ENCODE results near the gene NRXN3.

DNA sequence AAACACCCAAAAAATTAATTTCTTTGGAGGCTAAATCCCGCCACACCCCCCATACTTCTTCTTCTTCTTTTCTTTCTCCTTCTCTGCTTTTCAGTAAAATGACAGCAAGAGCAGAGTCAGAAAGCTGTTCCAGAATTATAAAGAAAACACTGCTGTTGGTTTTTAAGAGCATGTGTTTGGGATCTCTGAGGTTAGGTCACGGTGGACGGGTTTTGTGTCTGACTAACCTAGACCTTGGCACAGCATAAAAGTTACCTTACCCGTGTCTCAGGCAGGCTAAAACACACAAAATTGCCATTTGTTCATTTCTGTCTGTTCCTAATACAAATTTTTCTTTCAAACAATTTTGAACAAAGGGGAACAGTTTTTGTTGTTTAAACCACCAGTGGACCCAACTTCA is 540.8 kb downstream of the NRXN3 start:
- TF ChIP-seq POLR2AphosphoS5 (IDR thresholded peaks at IDR 0.05; ENCODE audit: low read depth) (no peak), EZH2 (IDR thresholded peaks at IDR 0.05; ENCODE audit: low read depth, unreplicated experiment) (no peak), NANOG (IDR thresholded peaks at IDR 0.05; ENCODE audit: borderline replicate concordance) (no peak), STAT1 (IDR thresholded peaks at IDR 0.05; ENCODE audit: unreplicated experiment) (no peak), CREB1 (CRISPR knock-in tag; IDR thresholded peaks at IDR 0.05; ENCODE audit: low read depth) (no peak), JUNB (IDR thresholded peaks at IDR 0.05; ENCODE audit: unreplicated experiment) (no peak), EZH2phosphoT487 (IDR thresholded peaks at IDR 0.05; ENCODE audit: unreplicated experiment) (no peak), ZNF331 (CRISPR knock-in tag; IDR thresholded peaks at IDR 0.05; ENCODE audit: low read depth) (no peak), ZNF114 (CRISPR knock-in tag; IDR thresholded peaks at IDR 0.05) (no peak)
- TF ChIP-seq, protein P1, sequence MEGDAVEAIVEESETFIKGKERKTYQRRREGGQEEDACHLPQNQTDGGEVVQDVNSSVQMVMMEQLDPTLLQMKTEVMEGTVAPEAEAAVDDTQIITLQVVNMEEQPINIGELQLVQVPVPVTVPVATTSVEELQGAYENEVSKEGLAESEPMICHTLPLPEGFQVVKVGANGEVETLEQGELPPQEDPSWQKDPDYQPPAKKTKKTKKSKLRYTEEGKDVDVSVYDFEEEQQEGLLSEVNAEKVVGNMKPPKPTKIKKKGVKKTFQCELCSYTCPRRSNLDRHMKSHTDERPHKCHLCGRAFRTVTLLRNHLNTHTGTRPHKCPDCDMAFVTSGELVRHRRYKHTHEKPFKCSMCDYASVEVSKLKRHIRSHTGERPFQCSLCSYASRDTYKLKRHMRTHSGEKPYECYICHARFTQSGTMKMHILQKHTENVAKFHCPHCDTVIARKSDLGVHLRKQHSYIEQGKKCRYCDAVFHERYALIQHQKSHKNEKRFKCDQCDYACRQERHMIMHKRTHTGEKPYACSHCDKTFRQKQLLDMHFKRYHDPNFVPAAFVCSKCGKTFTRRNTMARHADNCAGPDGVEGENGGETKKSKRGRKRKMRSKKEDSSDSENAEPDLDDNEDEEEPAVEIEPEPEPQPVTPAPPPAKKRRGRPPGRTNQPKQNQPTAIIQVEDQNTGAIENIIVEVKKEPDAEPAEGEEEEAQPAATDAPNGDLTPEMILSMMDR (conservative IDR thresholded peaks at IDR 0.05; ENCODE audit: low read depth in 2 of 2), result no peak
- TF ChIP-seq, protein P2, sequence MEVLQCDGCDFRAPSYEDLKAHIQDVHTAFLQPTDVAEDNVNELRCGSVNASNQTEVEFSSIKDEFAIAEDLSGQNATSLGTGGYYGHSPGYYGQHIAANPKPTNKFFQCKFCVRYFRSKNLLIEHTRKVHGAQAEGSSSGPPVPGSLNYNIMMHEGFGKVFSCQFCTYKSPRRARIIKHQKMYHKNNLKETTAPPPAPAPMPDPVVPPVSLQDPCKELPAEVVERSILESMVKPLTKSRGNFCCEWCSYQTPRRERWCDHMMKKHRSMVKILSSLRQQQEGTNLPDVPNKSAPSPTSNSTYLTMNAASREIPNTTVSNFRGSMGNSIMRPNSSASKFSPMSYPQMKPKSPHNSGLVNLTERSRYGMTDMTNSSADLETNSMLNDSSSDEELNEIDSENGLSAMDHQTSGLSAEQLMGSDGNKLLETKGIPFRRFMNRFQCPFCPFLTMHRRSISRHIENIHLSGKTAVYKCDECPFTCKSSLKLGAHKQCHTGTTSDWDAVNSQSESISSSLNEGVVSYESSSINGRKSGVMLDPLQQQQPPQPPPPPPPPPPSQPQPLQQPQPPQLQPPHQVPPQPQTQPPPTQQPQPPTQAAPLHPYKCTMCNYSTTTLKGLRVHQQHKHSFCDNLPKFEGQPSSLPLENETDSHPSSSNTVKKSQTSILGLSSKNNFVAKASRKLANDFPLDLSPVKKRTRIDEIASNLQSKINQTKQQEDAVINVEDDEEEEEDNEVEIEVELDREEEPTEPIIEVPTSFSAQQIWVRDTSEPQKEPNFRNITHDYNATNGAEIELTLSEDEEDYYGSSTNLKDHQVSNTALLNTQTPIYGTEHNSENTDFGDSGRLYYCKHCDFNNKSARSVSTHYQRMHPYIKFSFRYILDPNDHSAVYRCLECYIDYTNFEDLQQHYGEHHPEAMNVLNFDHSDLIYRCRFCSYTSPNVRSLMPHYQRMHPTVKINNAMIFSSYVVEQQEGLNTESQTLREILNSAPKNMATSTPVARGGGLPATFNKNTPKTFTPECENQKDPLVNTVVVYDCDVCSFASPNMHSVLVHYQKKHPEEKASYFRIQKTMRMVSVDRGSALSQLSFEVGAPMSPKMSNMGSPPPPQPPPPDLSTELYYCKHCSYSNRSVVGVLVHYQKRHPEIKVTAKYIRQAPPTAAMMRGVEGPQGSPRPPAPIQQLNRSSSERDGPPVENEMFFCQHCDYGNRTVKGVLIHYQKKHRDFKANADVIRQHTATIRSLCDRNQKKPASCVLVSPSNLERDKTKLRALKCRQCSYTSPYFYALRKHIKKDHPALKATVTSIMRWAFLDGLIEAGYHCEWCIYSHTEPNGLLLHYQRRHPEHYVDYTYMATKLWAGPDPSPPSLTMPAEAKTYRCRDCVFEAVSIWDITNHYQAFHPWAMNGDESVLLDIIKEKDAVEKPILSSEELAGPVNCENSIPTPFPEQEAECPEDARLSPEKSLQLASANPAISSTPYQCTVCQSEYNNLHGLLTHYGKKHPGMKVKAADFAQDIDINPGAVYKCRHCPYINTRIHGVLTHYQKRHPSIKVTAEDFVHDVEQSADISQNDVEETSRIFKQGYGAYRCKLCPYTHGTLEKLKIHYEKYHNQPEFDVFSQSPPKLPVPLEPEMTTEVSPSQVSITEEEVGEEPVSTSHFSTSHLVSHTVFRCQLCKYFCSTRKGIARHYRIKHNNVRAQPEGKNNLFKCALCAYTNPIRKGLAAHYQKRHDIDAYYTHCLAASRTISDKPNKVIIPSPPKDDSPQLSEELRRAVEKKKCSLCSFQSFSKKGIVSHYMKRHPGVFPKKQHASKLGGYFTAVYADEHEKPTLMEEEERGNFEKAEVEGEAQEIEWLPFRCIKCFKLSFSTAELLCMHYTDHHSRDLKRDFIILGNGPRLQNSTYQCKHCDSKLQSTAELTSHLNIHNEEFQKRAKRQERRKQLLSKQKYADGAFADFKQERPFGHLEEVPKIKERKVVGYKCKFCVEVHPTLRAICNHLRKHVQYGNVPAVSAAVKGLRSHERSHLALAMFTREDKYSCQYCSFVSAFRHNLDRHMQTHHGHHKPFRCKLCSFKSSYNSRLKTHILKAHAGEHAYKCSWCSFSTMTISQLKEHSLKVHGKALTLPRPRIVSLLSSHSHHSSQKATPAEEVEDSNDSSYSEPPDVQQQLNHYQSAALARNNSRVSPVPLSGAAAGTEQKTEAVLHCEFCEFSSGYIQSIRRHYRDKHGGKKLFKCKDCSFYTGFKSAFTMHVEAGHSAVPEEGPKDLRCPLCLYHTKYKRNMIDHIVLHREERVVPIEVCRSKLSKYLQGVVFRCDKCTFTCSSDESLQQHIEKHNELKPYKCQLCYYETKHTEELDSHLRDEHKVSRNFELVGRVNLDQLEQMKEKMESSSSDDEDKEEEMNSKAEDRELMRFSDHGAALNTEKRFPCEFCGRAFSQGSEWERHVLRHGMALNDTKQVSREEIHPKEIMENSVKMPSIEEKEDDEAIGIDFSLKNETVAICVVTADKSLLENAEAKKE (CRISPR knock-in tag; IDR thresholded peaks at IDR 0.05), result no peak
- TF ChIP-seq, protein P3, sequence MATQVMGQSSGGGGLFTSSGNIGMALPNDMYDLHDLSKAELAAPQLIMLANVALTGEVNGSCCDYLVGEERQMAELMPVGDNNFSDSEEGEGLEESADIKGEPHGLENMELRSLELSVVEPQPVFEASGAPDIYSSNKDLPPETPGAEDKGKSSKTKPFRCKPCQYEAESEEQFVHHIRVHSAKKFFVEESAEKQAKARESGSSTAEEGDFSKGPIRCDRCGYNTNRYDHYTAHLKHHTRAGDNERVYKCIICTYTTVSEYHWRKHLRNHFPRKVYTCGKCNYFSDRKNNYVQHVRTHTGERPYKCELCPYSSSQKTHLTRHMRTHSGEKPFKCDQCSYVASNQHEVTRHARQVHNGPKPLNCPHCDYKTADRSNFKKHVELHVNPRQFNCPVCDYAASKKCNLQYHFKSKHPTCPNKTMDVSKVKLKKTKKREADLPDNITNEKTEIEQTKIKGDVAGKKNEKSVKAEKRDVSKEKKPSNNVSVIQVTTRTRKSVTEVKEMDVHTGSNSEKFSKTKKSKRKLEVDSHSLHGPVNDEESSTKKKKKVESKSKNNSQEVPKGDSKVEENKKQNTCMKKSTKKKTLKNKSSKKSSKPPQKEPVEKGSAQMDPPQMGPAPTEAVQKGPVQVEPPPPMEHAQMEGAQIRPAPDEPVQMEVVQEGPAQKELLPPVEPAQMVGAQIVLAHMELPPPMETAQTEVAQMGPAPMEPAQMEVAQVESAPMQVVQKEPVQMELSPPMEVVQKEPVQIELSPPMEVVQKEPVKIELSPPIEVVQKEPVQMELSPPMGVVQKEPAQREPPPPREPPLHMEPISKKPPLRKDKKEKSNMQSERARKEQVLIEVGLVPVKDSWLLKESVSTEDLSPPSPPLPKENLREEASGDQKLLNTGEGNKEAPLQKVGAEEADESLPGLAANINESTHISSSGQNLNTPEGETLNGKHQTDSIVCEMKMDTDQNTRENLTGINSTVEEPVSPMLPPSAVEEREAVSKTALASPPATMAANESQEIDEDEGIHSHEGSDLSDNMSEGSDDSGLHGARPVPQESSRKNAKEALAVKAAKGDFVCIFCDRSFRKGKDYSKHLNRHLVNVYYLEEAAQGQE (IDR thresholded peaks at IDR 0.05; ENCODE audit: unreplicated experiment), result no peak
- TF ChIP-seq, protein P4, sequence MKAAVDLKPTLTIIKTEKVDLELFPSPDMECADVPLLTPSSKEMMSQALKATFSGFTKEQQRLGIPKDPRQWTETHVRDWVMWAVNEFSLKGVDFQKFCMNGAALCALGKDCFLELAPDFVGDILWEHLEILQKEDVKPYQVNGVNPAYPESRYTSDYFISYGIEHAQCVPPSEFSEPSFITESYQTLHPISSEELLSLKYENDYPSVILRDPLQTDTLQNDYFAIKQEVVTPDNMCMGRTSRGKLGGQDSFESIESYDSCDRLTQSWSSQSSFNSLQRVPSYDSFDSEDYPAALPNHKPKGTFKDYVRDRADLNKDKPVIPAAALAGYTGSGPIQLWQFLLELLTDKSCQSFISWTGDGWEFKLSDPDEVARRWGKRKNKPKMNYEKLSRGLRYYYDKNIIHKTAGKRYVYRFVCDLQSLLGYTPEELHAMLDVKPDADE (IDR thresholded peaks at IDR 0.05), result no peak

Measured in GM23338 (cell line).